A549 treated with Mapracorat at 1 μM for 4 hours (cell line): ENCODE data around the gene LRP10. TPM values are rescaled to one million over a fixed set of nuclear protein-coding genes. Genes with fewer than 3 reads are reported as not detected.

Source experiments
- total RNA-seq: library from RNA; stranded (reverse); fragments of 200-300 nt; extraction: Qiagen RNA extraction; gene quantifications from 5 replicates; pipeline ENCODE4 v1.2.3, GENCODE V29; 2022

LRP10 gene
- 60.9 to 82.6 TPM (median 74.7 TPM) in 5 replicates for total RNA-seq

GRCh38 chr14:22871224-22872032 lies at the start of gene LRP10:
LRP10 (plus strand) TSS chr14:22871740; CDS start chr14:22872304, 564 bp downstream.

GRCh38 chr14:22829661-22830442 lies 41.7 kb upstream of the LRP10 start, which contains the start of gene MRPL52:
MRPL52 (plus strand) TSS chr14:22829887; CDS start chr14:22829913, 26 bp downstream.

GRCh38 chr14:22836301-22837113 lies 35.0 kb upstream of the LRP10 start, which contains the start of gene MMP14:
MMP14 (plus strand) TSS chr14:22836585; CDS start chr14:22836818, 233 bp downstream.

GRCh38 chr14:22883173-22883976 lies 11.8 kb downstream of the LRP10 start, which contains the start of gene REM2:
REM2 (plus strand) TSS chr14:22883222; CDS start chr14:22883288, 66 bp downstream.

GRCh38 chr14:22918804-22919600 lies 47.5 kb downstream of the LRP10 start, which contains the start of gene RBM23:
RBM23 (minus strand) TSS chr14:22919149.

GRCh38 chr14:22929104-22929960 lies 57.8 kb downstream of the LRP10 start, which contains the start of gene PRMT5:
PRMT5 (minus strand) TSS chr14:22929376; CDS start chr14:22929361, 15 bp downstream.

Other genes with a start within 250 kb of the LRP10 start
- gene OR6J1, start 227.4 kb upstream of the LRP10 start, total RNA-seq, result not detected in 5 replicates
- gene OXA1L, start 105.1 kb upstream of the LRP10 start, total RNA-seq, result 154 to 166 TPM (median 161 TPM) in 5 replicates
- gene SLC7A7, start 56.3 kb upstream of the LRP10 start, total RNA-seq, result 18.9 to 28.4 TPM (median 21.2 TPM) in 5 replicates
- gene MRPL52, start 41.9 kb upstream of the LRP10 start, total RNA-seq, result 135 to 217 TPM (median 193 TPM) in 5 replicates
- gene MMP14, start 35.2 kb upstream of the LRP10 start, total RNA-seq, result 0.33 to 1.1 TPM (median 0.76 TPM) in 5 replicates
- gene REM2, start 11.5 kb downstream of the LRP10 start, total RNA-seq, result 0.35 to 0.52 TPM (median 0.45 TPM) in 5 replicates
- gene RBM23, start 47.4 kb downstream of the LRP10 start, total RNA-seq, result 57.8 to 62.3 TPM (median 60.4 TPM) in 5 replicates
- gene PRMT5, start 57.6 kb downstream of the LRP10 start, total RNA-seq, result 90.0 to 119 TPM (median 102 TPM) in 5 replicates
- 34.9 to 40.9 TPM (median 38.2 TPM) in 5 replicates for gene HAUS4, start 85.3 kb downstream of the LRP10 start, total RNA-seq
- 31.8 to 41.3 TPM (median 36.1 TPM) in 5 replicates for gene AJUBA, start 110.8 kb downstream of the LRP10 start, total RNA-seq
- gene C14orf93, start 138.4 kb downstream of the LRP10 start, total RNA-seq, result 2.4 to 3.4 TPM (median 3.1 TPM) in 5 replicates
- gene PSMB5, start 163.2 kb downstream of the LRP10 start, total RNA-seq, result 300 to 334 TPM (median 316 TPM) in 5 replicates
- not detected in 5 replicates for gene PSMB11, start 170.5 kb downstream of the LRP10 start, total RNA-seq
- gene CDH24, start 185.8 kb downstream of the LRP10 start, total RNA-seq, result 2.8 to 5.2 TPM (median 4.7 TPM) in 5 replicates
- 89.4 to 101 TPM (median 95.3 TPM) in 5 replicates for gene ACIN1, start 223.4 kb downstream of the LRP10 start, total RNA-seq
- gene C14orf119, start 223.8 kb downstream of the LRP10 start, total RNA-seq, result 85.6 to 107 TPM (median 97.5 TPM) in 5 replicates
- gene CIROP, start 233.2 kb downstream of the LRP10 start, total RNA-seq, result not detected in 5 replicates
- not detected in 5 replicates for gene CEBPE, start 247.5 kb downstream of the LRP10 start, total RNA-seq